ENCODE results near the gene SLC35G2.

DNA sequence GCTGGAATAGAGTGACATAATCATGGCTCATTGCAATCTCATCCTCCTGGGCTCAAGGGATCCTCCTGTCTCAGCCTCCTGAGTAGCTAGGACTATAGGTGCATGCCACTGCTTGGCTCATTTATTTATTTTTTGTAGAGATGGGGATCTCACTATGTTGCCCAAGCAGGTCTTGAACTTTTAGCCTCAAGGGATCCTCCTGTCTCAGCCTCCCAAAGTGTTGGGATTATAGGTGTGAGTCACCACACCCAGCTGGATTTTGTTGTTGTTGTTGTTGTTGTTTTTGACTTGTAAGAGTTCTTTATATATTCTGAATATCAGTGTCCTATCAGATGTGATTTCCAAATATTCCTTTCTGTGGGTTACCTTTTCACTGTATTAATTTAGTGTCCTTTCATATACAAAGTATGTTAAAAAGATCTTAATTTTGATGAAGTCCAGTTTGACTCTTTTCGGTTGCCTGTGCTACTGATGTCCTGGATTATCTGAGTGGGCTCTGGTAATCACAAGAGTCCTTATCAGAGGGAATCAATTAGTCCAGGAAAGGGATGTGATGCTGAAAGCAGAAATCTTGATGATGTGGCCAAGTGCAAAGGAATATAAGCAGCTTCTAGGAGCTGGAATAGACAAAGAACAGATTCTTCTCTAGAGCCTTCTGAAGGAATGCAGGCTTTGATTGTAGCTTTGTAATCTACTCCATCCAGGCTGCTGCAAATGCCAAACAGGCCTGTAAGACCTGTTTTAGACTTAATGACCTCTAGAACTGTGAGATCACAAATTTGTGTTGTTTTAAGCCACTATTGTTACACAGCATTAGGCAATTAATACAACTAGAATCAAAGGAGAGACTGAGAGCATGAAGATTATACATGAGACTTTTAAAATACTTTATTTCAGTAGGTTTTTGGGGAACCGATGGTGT is 73.3 kb downstream of the SLC35G2 start:
- TF ChIP-seq POLR2A (IDR thresholded peaks at IDR 0.05; ENCODE audit: low read depth, low read length) (no peak), TAF1 (IDR thresholded peaks at IDR 0.05; ENCODE audit: borderline replicate concordance, low read depth, low read length) (no peak)

All from GM12892 (cell line).